ENCODE data around the gene IGF1.

Gene IGF1

GRCh38 chr12:102376181-102376747, 104.1 kb downstream of the IGF1 start:
- H3K4me3 ChIP-seq (ENCODE audit: low read length): no peak overlapping the region
- DNase-seq (ENCODE audit: low read depth): no peak
- no peak for TF ChIP-seq CTCF (IDR thresholded peaks at IDR 0.05; ENCODE audit: insufficient read depth, low read depth, low read length, missing control alignments)

- DNase-seq (ENCODE audit: low read depth): no peak
- TF ChIP-seq CTCF (IDR thresholded peaks at IDR 0.05; ENCODE audit: insufficient read depth, low read depth, low read length, missing control alignments): no peak
- no peak overlapping the region for H3K4me3 ChIP-seq (ENCODE audit: low read length)
Measured at GRCh38 chr12:102374190-102374589, 106.2 kb downstream of the IGF1 start.

- no peak overlapping the region for H3K4me3 ChIP-seq (ENCODE audit: low read length)
- no peak for TF ChIP-seq CTCF (IDR thresholded peaks at IDR 0.05; ENCODE audit: insufficient read depth, low read depth, low read length, missing control alignments)
Measured at GRCh38 chr12:102372087-102372486, 108.3 kb downstream of the IGF1 start.

GRCh38 chr12:102371165-102371564, 109.2 kb downstream of the IGF1 start:
- no peak for DNase-seq (ENCODE audit: low read depth)
- no peak overlapping the region for H3K4me3 ChIP-seq (ENCODE audit: low read length)
- no peak for TF ChIP-seq CTCF (IDR thresholded peaks at IDR 0.05; ENCODE audit: insufficient read depth, low read depth, low read length, missing control alignments)

More at GRCh38 chr12:102372087-102372486, 108.3 kb downstream of the IGF1 start:
- DNase-seq (ENCODE audit: low read depth): no peak

GRCh38 chr12:102369876-102370275, 110.5 kb downstream of the IGF1 start:
- TF ChIP-seq CTCF (IDR thresholded peaks at IDR 0.05; ENCODE audit: insufficient read depth, low read depth, low read length, missing control alignments): no peak
- DNase-seq (ENCODE audit: low read depth): no peak
- H3K4me3 ChIP-seq (ENCODE audit: low read length): no peak overlapping the region

GRCh38 chr12:102365365-102365764, 115.0 kb downstream of the IGF1 start:
- H3K4me3 ChIP-seq (ENCODE audit: low read length): no peak overlapping the region
- TF ChIP-seq CTCF (IDR thresholded peaks at IDR 0.05; ENCODE audit: insufficient read depth, low read depth, low read length, missing control alignments): no peak
- no peak for DNase-seq (ENCODE audit: low read depth)

- H3K4me3 ChIP-seq (ENCODE audit: low read length): no peak overlapping the region
- no peak for TF ChIP-seq CTCF (IDR thresholded peaks at IDR 0.05; ENCODE audit: insufficient read depth, low read depth, low read length, missing control alignments)
- no peak for DNase-seq (ENCODE audit: low read depth)
Measured at GRCh38 chr12:102364709-102365108, 115.7 kb downstream of the IGF1 start.

Data from epithelial cell of esophagus (primary cell).